ENCODE data around the gene GCNA. TPM values are rescaled to one million over a fixed set of nuclear protein-coding genes. Genes with fewer than 3 reads are reported as not detected.
"Not testable (repeated sequence)": the region's sequence is repeated elsewhere in the genome, so short reads cannot be mapped to it uniquely, and the experiment has no call there.

GCNA gene
- total RNA-seq, 4 donors from 2014 or later = 1.2 to 7.9 (median 2.5) TPM

DNA sequence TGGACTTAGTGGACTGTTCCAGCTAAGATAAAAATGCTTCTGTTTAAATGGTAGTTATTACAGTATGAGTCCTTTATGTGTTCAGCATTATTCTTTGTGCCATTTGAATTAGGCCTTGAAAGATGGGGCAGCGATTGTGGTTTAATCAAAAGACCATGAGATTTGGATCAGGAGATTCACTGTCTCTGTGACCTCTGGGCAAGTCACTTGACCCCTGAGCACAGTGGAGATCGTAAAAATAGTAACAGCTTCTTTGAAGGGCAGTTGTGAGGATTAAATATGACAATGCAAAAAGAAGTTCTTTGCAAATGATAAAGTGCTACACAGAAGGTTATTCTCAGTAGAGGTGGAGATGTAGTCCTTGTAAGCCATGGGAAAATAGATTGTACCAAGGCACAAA is 29.3 kb downstream of the GCNA start:
- Histone ChIP-seq H3K9me3 (no peaks in the 10 kb centered on the region), H3K27me3 (no peaks in the 10 kb centered on the region), H3K4me3 (no peak overlapping the region), H3K4me1 (no peaks in the 10 kb centered on the region), H3K36me3 (no peaks in the 10 kb centered on the region), H3K27ac (no peak overlapping the region)
- no peak for DNase-seq
- intact Hi-C loops (cut with DNase I; ENCODE audit: low total_unique reads) = no loop called here
- TF ChIP-seq, protein P1, sequence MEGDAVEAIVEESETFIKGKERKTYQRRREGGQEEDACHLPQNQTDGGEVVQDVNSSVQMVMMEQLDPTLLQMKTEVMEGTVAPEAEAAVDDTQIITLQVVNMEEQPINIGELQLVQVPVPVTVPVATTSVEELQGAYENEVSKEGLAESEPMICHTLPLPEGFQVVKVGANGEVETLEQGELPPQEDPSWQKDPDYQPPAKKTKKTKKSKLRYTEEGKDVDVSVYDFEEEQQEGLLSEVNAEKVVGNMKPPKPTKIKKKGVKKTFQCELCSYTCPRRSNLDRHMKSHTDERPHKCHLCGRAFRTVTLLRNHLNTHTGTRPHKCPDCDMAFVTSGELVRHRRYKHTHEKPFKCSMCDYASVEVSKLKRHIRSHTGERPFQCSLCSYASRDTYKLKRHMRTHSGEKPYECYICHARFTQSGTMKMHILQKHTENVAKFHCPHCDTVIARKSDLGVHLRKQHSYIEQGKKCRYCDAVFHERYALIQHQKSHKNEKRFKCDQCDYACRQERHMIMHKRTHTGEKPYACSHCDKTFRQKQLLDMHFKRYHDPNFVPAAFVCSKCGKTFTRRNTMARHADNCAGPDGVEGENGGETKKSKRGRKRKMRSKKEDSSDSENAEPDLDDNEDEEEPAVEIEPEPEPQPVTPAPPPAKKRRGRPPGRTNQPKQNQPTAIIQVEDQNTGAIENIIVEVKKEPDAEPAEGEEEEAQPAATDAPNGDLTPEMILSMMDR (IDR thresholded peaks at IDR 0.05) = no peak
- TF ChIP-seq POLR2A (IDR thresholded peaks at IDR 0.05) = no peak

DNA sequence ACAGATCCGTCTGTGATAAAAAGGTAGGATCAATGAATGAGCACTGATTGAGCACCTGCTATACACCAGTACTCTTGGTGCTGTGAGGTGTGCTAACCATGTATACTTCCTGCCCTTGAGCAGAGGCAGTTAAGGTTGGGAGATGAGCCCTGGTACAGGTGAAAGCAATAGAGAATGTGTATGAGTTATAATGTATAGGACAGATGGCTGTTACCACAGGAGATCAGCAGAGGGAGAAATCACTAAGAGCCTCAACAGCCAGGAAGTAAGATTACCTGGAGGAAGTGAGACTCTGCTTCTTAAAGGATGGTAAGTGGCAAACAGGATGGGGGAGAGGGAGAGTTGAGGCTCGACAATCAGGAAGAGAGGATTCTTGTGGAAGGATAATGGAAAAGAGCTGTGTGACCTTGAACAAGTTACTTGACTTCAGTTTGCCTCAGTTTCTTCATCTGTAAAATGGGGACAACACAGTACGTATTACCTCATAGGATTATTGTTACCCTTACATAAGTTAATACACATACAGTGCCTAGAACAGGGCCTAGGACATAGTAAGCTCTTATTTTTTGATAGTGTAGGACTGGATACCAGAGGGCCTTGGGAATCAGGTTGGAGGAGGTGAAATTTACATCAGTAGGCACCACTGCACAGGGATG is 31.0 kb downstream of the GCNA start:
- Histone ChIP-seq H3K4me3 (no peak overlapping the region), H3K9me3 (no peaks in the 10 kb centered on the region), H3K36me3 (no peaks in the 10 kb centered on the region), H3K4me1 (no peaks in the 10 kb centered on the region), H3K27me3 (no peaks in the 10 kb centered on the region), H3K27ac (no peak overlapping the region)
- intact Hi-C loops (cut with DNase I; ENCODE audit: low total_unique reads) = no loop called here
- TF ChIP-seq POLR2A (IDR thresholded peaks at IDR 0.05) = no peak
- TF ChIP-seq, protein P1 (IDR thresholded peaks at IDR 0.05) = no peak
- DNase-seq = no peak

DNA sequence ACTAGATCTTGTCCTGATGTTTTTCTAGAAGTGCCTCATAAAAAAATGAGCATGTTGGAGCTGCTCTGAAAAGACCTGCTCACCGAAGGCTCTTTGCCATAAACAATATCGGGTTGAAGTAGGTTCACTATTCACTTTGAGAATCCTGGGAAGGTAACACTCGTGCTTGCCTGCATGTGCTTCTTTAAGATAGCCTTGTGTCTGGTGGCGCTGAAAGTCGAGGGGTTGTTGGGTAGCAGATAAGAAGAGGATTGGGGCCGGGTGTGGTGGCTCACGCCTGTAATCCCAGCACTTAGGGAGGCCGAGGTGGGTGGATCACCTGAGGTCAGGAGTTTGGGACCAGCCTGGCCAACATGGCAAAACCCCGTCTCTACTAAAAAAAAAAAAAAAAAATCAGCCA is 33.5 kb downstream of the GCNA start:
- H3K36me3 ChIP-seq; H3K4me1 ChIP-seq; H3K27me3 ChIP-seq; H3K4me3 ChIP-seq; H3K27ac ChIP-seq; DNase-seq; intact Hi-C loops (cut with DNase I; ENCODE audit: low total_unique reads); H3K9me3 ChIP-seq: not testable (repeated sequence)

DNA sequence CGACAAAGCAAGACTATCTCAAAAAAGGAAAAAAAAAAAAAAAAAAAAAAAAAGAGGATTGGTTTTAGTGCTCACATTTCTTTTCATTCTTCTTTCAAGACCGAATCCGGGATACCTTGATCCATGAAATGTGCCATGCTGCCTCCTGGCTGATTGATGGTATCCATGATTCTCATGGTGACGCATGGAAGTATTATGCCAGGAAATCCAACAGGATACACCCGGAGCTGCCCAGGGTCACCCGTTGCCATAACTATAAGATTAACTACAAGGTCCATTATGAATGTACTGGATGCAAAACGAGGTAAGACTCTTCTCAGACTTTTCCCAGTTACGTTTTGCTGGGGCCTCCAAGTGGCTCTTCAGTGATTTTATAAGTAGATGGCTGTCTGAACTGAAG is 34.0 kb downstream of the GCNA start:
- intact Hi-C loops (cut with DNase I; ENCODE audit: low total_unique reads) = no loop called here
- H3K27ac ChIP-seq = no peak overlapping the region
- H3K36me3 ChIP-seq = no peaks in the 10 kb centered on the region
- no peaks in the 10 kb centered on the region for H3K4me1 ChIP-seq
- no peak for DNase-seq
- no peaks in the 10 kb centered on the region for H3K27me3 ChIP-seq
- TF ChIP-seq, protein P1 (IDR thresholded peaks at IDR 0.05) = no peak
- no peak for TF ChIP-seq POLR2A (IDR thresholded peaks at IDR 0.05)
- H3K4me3 ChIP-seq = no peak overlapping the region
- no peaks in the 10 kb centered on the region for H3K9me3 ChIP-seq

DNA sequence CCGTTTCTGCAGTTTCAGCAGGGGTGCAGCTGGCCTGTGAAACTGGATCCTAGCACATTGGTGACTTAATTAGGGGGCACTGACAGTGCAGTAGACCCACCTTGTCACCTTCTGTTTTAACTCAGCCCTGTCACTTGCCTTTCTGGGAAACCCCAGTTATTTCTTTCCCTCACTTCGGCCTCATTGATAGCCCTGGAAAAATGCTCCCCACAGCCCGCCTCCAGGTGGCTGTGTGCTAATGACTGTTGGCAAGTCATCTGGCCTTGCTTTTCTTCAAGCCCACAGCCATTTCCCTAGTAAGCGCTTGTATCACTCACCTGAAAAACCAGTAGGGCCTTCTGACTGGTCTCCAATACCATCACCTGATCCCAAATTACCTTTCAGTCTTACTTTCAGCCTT is 36.8 kb downstream of the GCNA start:
- Histone ChIP-seq H3K4me3 (no peak overlapping the region), H3K36me3 (no peaks in the 10 kb centered on the region), H3K4me1 (no peaks in the 10 kb centered on the region), H3K27ac (no peak overlapping the region), H3K9me3 (no peaks in the 10 kb centered on the region), H3K27me3 (no peaks in the 10 kb centered on the region)
- intact Hi-C loops (cut with DNase I; ENCODE audit: low total_unique reads) = no loop called here
- TF ChIP-seq POLR2A (IDR thresholded peaks at IDR 0.05) = no peak
- TF ChIP-seq, protein P1 (IDR thresholded peaks at IDR 0.05) = no peak
- no peak for DNase-seq

DNA sequence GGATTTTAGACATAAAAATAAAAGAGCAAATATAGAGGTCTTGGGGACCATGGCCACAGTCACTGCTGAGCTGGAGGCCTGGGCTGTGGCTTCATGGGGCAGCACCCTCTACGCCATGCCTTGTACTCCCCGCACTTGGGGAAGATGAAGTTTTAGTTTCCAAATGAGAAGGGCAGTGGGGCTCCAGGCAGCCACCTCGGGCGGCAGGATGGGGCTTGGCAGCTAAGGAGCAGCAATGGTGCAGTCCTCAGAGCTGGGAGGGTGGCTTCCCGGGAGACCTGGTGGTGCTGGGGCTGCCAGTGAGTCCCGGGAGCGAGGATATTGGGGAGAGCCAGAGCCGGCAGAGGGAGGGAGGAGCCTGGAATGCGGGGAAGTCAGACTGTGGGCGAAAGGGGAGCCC is 37.7 kb downstream of the GCNA start:
- Histone ChIP-seq H3K4me3 (no peak overlapping the region), H3K36me3 (no peaks in the 10 kb centered on the region), H3K27ac (no peak overlapping the region), H3K27me3 (no peaks in the 10 kb centered on the region), H3K4me1 (no peaks in the 10 kb centered on the region), H3K9me3 (no peaks in the 10 kb centered on the region)
- intact Hi-C loops (cut with DNase I; ENCODE audit: low total_unique reads) = no loop called here
- DNase-seq = no peak
- TF ChIP-seq, protein P1 (IDR thresholded peaks at IDR 0.05) = no peak
- TF ChIP-seq POLR2A (IDR thresholded peaks at IDR 0.05) = no peak

Measured in uterus (tissue), 4 donors.